IPS-15b (cell line): ENCODE data around the gene LRMDA.

Experiments
- H3K27me3 ChIP-seq: one replicate; pipeline ENCODE4 v1.6.1; 2013; ENCODE audit warnings: low read length; ENCODE audit not compliant: control insufficient read depth, insufficient read depth
- H3K36me3 ChIP-seq: one replicate; pipeline ENCODE4 v1.6.1; 2013; ENCODE audit warnings: low read length; ENCODE audit not compliant: control insufficient read depth, insufficient read depth
- H3K4me1 ChIP-seq: one replicate; pipeline ENCODE4 v1.6.1; 2013; ENCODE audit warnings: mild to moderate bottlenecking, low read length; ENCODE audit not compliant: control insufficient read depth, insufficient read depth
- H3K4me3 ChIP-seq: one replicate; pipeline ENCODE4 v1.5.1; 2013; ENCODE audit warnings: low read depth, low read length
- H3K9ac ChIP-seq: one replicate; pipeline ENCODE4 v1.6.1; 2013; ENCODE audit warnings: low read depth, mild to moderate bottlenecking, low read length
- H3K9me3 ChIP-seq: one replicate; pipeline ENCODE4 v1.6.1; 2013; ENCODE audit warnings: mild to moderate bottlenecking, low read length; ENCODE audit not compliant: control insufficient read depth, insufficient read depth

LRMDA gene

GRCh38 chr10:76161301-76161582, 729.8 kb downstream of the LRMDA start:
- Histone ChIP-seq H3K27me3 (no peaks in the 10 kb centered on the region), H3K4me3 (no peak overlapping the region), H3K36me3 (no peaks in the 10 kb centered on the region), H3K9ac (no peak overlapping the region), H3K4me1 (no peaks in the 10 kb centered on the region), H3K9me3 (no peaks in the 10 kb centered on the region)

- Histone ChIP-seq H3K9me3 (no peaks in the 10 kb centered on the region), H3K27me3 (no peaks in the 10 kb centered on the region), H3K36me3 (no peaks in the 10 kb centered on the region), H3K4me1 (no peaks in the 10 kb centered on the region), H3K4me3 (no peak overlapping the region), H3K9ac (no peak overlapping the region)
Measured at GRCh38 chr10:76168437-76168836, 737.0 kb downstream of the LRMDA start.

GRCh38 chr10:76169246-76169645, 737.8 kb downstream of the LRMDA start:
- H3K36me3 ChIP-seq: no peaks in the 10 kb centered on the region
- H3K27me3 ChIP-seq: no peaks in the 10 kb centered on the region
- H3K9ac ChIP-seq: no peak overlapping the region
- H3K4me1 ChIP-seq: no peaks in the 10 kb centered on the region
- no peaks in the 10 kb centered on the region for H3K9me3 ChIP-seq
- H3K4me3 ChIP-seq: no peak overlapping the region

- Histone ChIP-seq H3K36me3 (no peaks in the 10 kb centered on the region), H3K9me3 (no peaks in the 10 kb centered on the region), H3K4me3 (no peak overlapping the region), H3K4me1 (no peaks in the 10 kb centered on the region), H3K9ac (no peak overlapping the region), H3K27me3 (no peaks in the 10 kb centered on the region)
Measured at GRCh38 chr10:76172020-76172419, 740.6 kb downstream of the LRMDA start.

GRCh38 chr10:76175533-76176165, 744.2 kb downstream of the LRMDA start:
- H3K27me3 ChIP-seq: no peaks in the 10 kb centered on the region
- no peaks in the 10 kb centered on the region for H3K36me3 ChIP-seq
- H3K4me3 ChIP-seq: no peak overlapping the region
- no peak overlapping the region for H3K9ac ChIP-seq
- no peaks in the 10 kb centered on the region for H3K9me3 ChIP-seq
- H3K4me1 ChIP-seq: peaks cover 8% of the 10 kb centered on the region

- no peak overlapping the region for H3K4me3 ChIP-seq
- no peaks in the 10 kb centered on the region for H3K9me3 ChIP-seq
- H3K27me3 ChIP-seq: no peaks in the 10 kb centered on the region
- H3K36me3 ChIP-seq: no peaks in the 10 kb centered on the region
- H3K9ac ChIP-seq: no peak overlapping the region
- peaks cover 8% of the 10 kb centered on the region for H3K4me1 ChIP-seq
Measured at GRCh38 chr10:76176166-76176550, 744.7 kb downstream of the LRMDA start.

GRCh38 chr10:76177936-76178335, 746.5 kb downstream of the LRMDA start:
- Histone ChIP-seq H3K36me3 (no peaks in the 10 kb centered on the region), H3K9ac (no peak overlapping the region), H3K4me3 (no peak overlapping the region), H3K4me1 (peaks cover 8% of the 10 kb centered on the region), H3K9me3 (no peaks in the 10 kb centered on the region), H3K27me3 (no peaks in the 10 kb centered on the region)

GRCh38 chr10:76178532-76179292, 747.3 kb downstream of the LRMDA start:
- Histone ChIP-seq H3K4me3 (no peak overlapping the region), H3K9me3 (no peaks in the 10 kb centered on the region), H3K4me1 (peaks cover 8% of the 10 kb centered on the region), H3K36me3 (no peaks in the 10 kb centered on the region), H3K27me3 (no peaks in the 10 kb centered on the region), H3K9ac (no peak overlapping the region)

GRCh38 chr10:76179806-76180205, 748.4 kb downstream of the LRMDA start:
- no peaks in the 10 kb centered on the region for H3K27me3 ChIP-seq
- no peaks in the 10 kb centered on the region for H3K36me3 ChIP-seq
- H3K4me3 ChIP-seq: no peak overlapping the region
- H3K4me1 ChIP-seq: peaks cover 8% of the 10 kb centered on the region
- H3K9ac ChIP-seq: no peak overlapping the region
- H3K9me3 ChIP-seq: no peaks in the 10 kb centered on the region

- Histone ChIP-seq H3K4me3 (no peak overlapping the region), H3K9ac (no peak overlapping the region), H3K4me1 (no peaks in the 10 kb centered on the region), H3K36me3 (no peaks in the 10 kb centered on the region), H3K27me3 (no peaks in the 10 kb centered on the region), H3K9me3 (no peaks in the 10 kb centered on the region)
Measured at GRCh38 chr10:76184647-76185046, 753.2 kb downstream of the LRMDA start.

- H3K4me1 ChIP-seq: no peaks in the 10 kb centered on the region
- H3K36me3 ChIP-seq: no peaks in the 10 kb centered on the region
- H3K4me3 ChIP-seq: no peak overlapping the region
- H3K9me3 ChIP-seq: no peaks in the 10 kb centered on the region
- H3K9ac ChIP-seq: no peak overlapping the region
- H3K27me3 ChIP-seq: no peaks in the 10 kb centered on the region
Measured at GRCh38 chr10:76185471-76186301, 754.3 kb downstream of the LRMDA start.

GRCh38 chr10:76188216-76188615, 756.8 kb downstream of the LRMDA start:
- H3K27me3 ChIP-seq: no peaks in the 10 kb centered on the region
- H3K4me3 ChIP-seq: no peak overlapping the region
- no peaks in the 10 kb centered on the region for H3K4me1 ChIP-seq
- no peaks in the 10 kb centered on the region for H3K36me3 ChIP-seq
- H3K9me3 ChIP-seq: no peaks in the 10 kb centered on the region
- H3K9ac ChIP-seq: no peak overlapping the region
